Progenitor cell of endocrine pancreas (in vitro differentiated cells): ENCODE results near the gene PROSER2. TPM values are rescaled to one million over a fixed set of nuclear protein-coding genes. Genes with fewer than 3 reads are reported as not detected.

Source experiments
- DNase-seq: peaks from one replicate; pipeline ENCODE4 v3.0.0; 2021; ENCODE audit warnings: low spot score; ENCODE audit not compliant: unreplicated experiment
- H3K27ac Mint-ChIP-seq: 2 replicates; pipeline ENCODE4 v1.8.0; 2021; ENCODE audit warnings: mild to moderate bottlenecking, moderate library complexity, mixed read lengths
- H3K27me3 Mint-ChIP-seq: 2 replicates; pipeline ENCODE4 v1.8.0; 2021; ENCODE audit warnings: mixed read lengths
- H3K36me3 Mint-ChIP-seq: 2 replicates; pipeline ENCODE4 v1.8.0; 2022; ENCODE audit warnings: mixed read lengths; ENCODE audit not compliant: insufficient read depth
- H3K4me1 Mint-ChIP-seq: 2 replicates; pipeline ENCODE4 v1.8.0; 2021; ENCODE audit warnings: low read depth, mixed read lengths
- H3K4me3 Mint-ChIP-seq: 2 replicates; pipeline ENCODE4 v1.8.0; 2021; ENCODE audit warnings: low read depth, mild to moderate bottlenecking, moderate library complexity, mixed read lengths
- H3K9me3 Mint-ChIP-seq: 2 replicates; pipeline ENCODE4 v1.8.0; 2021; ENCODE audit warnings: low read depth, mixed read lengths
- CTCF ChIP-seq: fragments of 200-600 bp; sonication (generic); IDR thresholded peaks from one replicate; pipeline ENCODE4 v1.5.0; 2021; ENCODE audit warnings: antibody characterized with exemption, mild to moderate bottlenecking; ENCODE audit not compliant: unreplicated experiment
- total RNA-seq: library from RNA; stranded (reverse); gene quantifications from 2 replicates; pipeline ENCODE4 v1.2.1, GENCODE V29; 2021

The PROSER2 gene
- total RNA-seq, 1 donor from 2014 or later, result 19.0 TPM

- no peak for DNase-seq
- H3K36me3 Mint-ChIP-seq, result no peaks in the 10 kb centered on the region
- H3K9me3 Mint-ChIP-seq, result peaks cover 2% of the 10 kb centered on the region
- H3K4me3 Mint-ChIP-seq, result no peak overlapping the region
- no peak overlapping the region for H3K27ac Mint-ChIP-seq
- no peak for TF ChIP-seq CTCF
- no peaks in the 10 kb centered on the region for H3K27me3 Mint-ChIP-seq
- peaks cover 12% of the 10 kb centered on the region for H3K4me1 Mint-ChIP-seq
Measured at GRCh38 chr10:11789956-11790355, 33.2 kb upstream of the PROSER2 start.

GRCh38 chr10:11793762-11794479 lies 29.2 kb upstream of the PROSER2 start:
- no peak for DNase-seq
- Mint-ChIP-seq H3K4me1 (peaks cover 16% of the 10 kb centered on the region), H3K9me3 (peaks cover 2% of the 10 kb centered on the region), H3K27me3 (no peaks in the 10 kb centered on the region), H3K4me3 (no peak overlapping the region), H3K36me3 (no peaks in the 10 kb centered on the region), H3K27ac (no peak overlapping the region)
- no peak for TF ChIP-seq CTCF

- no peaks in the 10 kb centered on the region for H3K36me3 Mint-ChIP-seq
- no peak overlapping the region for H3K4me3 Mint-ChIP-seq
- H3K27me3 Mint-ChIP-seq, result no peaks in the 10 kb centered on the region
- peaks cover 16% of the 10 kb centered on the region for H3K4me1 Mint-ChIP-seq
- no peak overlapping the region for H3K27ac Mint-ChIP-seq
- no peak for DNase-seq
- no peak for TF ChIP-seq CTCF
- H3K9me3 Mint-ChIP-seq, result peaks cover 2% of the 10 kb centered on the region
Measured at GRCh38 chr10:11794566-11794965, 28.6 kb upstream of the PROSER2 start.

GRCh38 chr10:11795101-11795920 lies 27.8 kb upstream of the PROSER2 start:
- H3K27me3 Mint-ChIP-seq, result no peaks in the 10 kb centered on the region
- peak overlapping the region; percentile 53 for H3K27ac Mint-ChIP-seq
- no peak for DNase-seq
- peaks cover 16% of the 10 kb centered on the region for H3K4me1 Mint-ChIP-seq
- H3K36me3 Mint-ChIP-seq, result no peaks in the 10 kb centered on the region
- TF ChIP-seq CTCF, result no peak
- H3K9me3 Mint-ChIP-seq, result peaks cover 2% of the 10 kb centered on the region
- H3K4me3 Mint-ChIP-seq, result no peak overlapping the region

GRCh38 chr10:11796474-11796873 lies 26.7 kb upstream of the PROSER2 start:
- Mint-ChIP-seq H3K27ac (no peak overlapping the region), H3K36me3 (no peaks in the 10 kb centered on the region), H3K4me3 (no peak overlapping the region)

More at GRCh38 chr10:11796474-11796873, 26.7 kb upstream of the PROSER2 start:
- DNase-seq, result no peak
- Mint-ChIP-seq H3K27me3 (no peaks in the 10 kb centered on the region), H3K9me3 (peaks cover 2% of the 10 kb centered on the region), H3K4me1 (peaks cover 16% of the 10 kb centered on the region)
- no peak for TF ChIP-seq CTCF
